GM19035 (cell line): ENCODE measurements around the gene ZNG1F.
"Not testable (repeated sequence)": the region's sequence is repeated elsewhere in the genome, so short reads cannot be mapped to it uniquely, and the experiment has no call there.

ENCODE experiments used
- ATAC-seq: cut with Tn5 transposase; IDR thresholded peaks from one replicate; pipeline ENCODE4 v1.9.1; 2021; ENCODE audit not compliant: unreplicated experiment

Gene ZNG1F

GRCh38 chr9:41123812-41124211 is 65.3 kb downstream of the ZNG1F start:
- ATAC-seq = not testable (repeated sequence)

- not testable (repeated sequence) for ATAC-seq
These were observed 65.7 kb downstream of the ZNG1F start for GRCh38 chr9:41123396-41123795.

GRCh38 chr9:41120696-41121095 is 68.4 kb downstream of the ZNG1F start:
- not testable (repeated sequence) for ATAC-seq

- not testable (repeated sequence) for ATAC-seq
These were observed 69.4 kb downstream of the ZNG1F start for GRCh38 chr9:41119719-41120118.

GRCh38 chr9:41119311-41119710 is 69.8 kb downstream of the ZNG1F start:
- not testable (repeated sequence) for ATAC-seq

GRCh38 chr9:41113348-41113747 is 75.8 kb downstream of the ZNG1F start:
- ATAC-seq = not testable (repeated sequence)

GRCh38 chr9:41111414-41111813 is 77.7 kb downstream of the ZNG1F start:
- not testable (repeated sequence) for ATAC-seq

GRCh38 chr9:41110913-41111312 is 78.2 kb downstream of the ZNG1F start:
- not testable (repeated sequence) for ATAC-seq

- ATAC-seq = not testable (repeated sequence)
These were observed 79.9 kb downstream of the ZNG1F start for GRCh38 chr9:41109253-41109652.

GRCh38 chr9:41108816-41109215 is 80.3 kb downstream of the ZNG1F start:
- not testable (repeated sequence) for ATAC-seq

GRCh38 chr9:41106472-41107116 is 82.5 kb downstream of the ZNG1F start:
- ATAC-seq = not testable (repeated sequence)

GRCh38 chr9:41105557-41106253 is 83.4 kb downstream of the ZNG1F start:
- ATAC-seq = not testable (repeated sequence)

GRCh38 chr9:41104542-41104941 is 84.6 kb downstream of the ZNG1F start:
- not testable (repeated sequence) for ATAC-seq

GRCh38 chr9:41100508-41100907 is 88.6 kb downstream of the ZNG1F start:
- ATAC-seq = not testable (repeated sequence)

GRCh38 chr9:41098759-41099158 is 90.4 kb downstream of the ZNG1F start:
- not testable (repeated sequence) for ATAC-seq

GRCh38 chr9:41095060-41095459 is 94.1 kb downstream of the ZNG1F start:
- ATAC-seq = not testable (repeated sequence)

- ATAC-seq = not testable (repeated sequence)
These were observed 94.9 kb downstream of the ZNG1F start for GRCh38 chr9:41094010-41094773.

- ATAC-seq = not testable (repeated sequence)
These were observed 98.2 kb downstream of the ZNG1F start for GRCh38 chr9:41090922-41091321.

- ATAC-seq = not testable (repeated sequence)
These were observed 98.7 kb downstream of the ZNG1F start for GRCh38 chr9:41090386-41090785.

GRCh38 chr9:41088450-41089059 is 100.6 kb downstream of the ZNG1F start:
- peak; percentile 76 for ATAC-seq

GRCh38 chr9:41087929-41088328 is 101.2 kb downstream of the ZNG1F start:
- ATAC-seq = not testable (repeated sequence)
